ENCODE measurements around the gene SPAG9. TPM values are rescaled to one million over a fixed set of nuclear protein-coding genes. Genes with fewer than 3 reads are reported as not detected.
"Not testable (repeated sequence)": the region's sequence is repeated elsewhere in the genome, so short reads cannot be mapped to it uniquely, and the experiment has no call there.

Gene SPAG9
- total RNA-seq, 1 experiment from 2014 or later, result 89.6 TPM

GRCh38 chr17:51087072-51087757 lies 33.5 kb downstream of the SPAG9 start:
- DNase-seq (ENCODE audit: low read depth), result peak; percentile 3

- DNase-seq (ENCODE audit: low read depth), result peak; percentile 3
Observed at GRCh38 chr17:51085150-51085805, 35.4 kb downstream of the SPAG9 start.

- no peak for DNase-seq (ENCODE audit: low read depth)
Observed at GRCh38 chr17:51083981-51084380, 36.7 kb downstream of the SPAG9 start.

- DNase-seq (ENCODE audit: low read depth), result not testable (repeated sequence)
Observed at GRCh38 chr17:51083364-51083763, 37.3 kb downstream of the SPAG9 start.

- peak; percentile 66 for DNase-seq (ENCODE audit: low read depth)
Observed at GRCh38 chr17:51079049-51079448, 41.6 kb downstream of the SPAG9 start.

GRCh38 chr17:51078009-51078592 lies 42.6 kb downstream of the SPAG9 start:
- DNase-seq (ENCODE audit: low read depth), result no peak

- DNase-seq (ENCODE audit: low read depth), result no peak
Observed at GRCh38 chr17:51076821-51077220, 43.8 kb downstream of the SPAG9 start.

- DNase-seq (ENCODE audit: low read depth), result no peak
Observed at GRCh38 chr17:51071556-51071955, 49.1 kb downstream of the SPAG9 start.

GRCh38 chr17:51065466-51065865 lies 55.2 kb downstream of the SPAG9 start:
- no peak for DNase-seq (ENCODE audit: low read depth)

- DNase-seq (ENCODE audit: low read depth), result no peak
Observed at GRCh38 chr17:51064061-51064735, 56.5 kb downstream of the SPAG9 start.

- no peak for DNase-seq (ENCODE audit: low read depth)
Observed at GRCh38 chr17:51060396-51060795, 60.3 kb downstream of the SPAG9 start.

- DNase-seq (ENCODE audit: low read depth), result peak; percentile 58
Observed at GRCh38 chr17:51059781-51060180, 60.9 kb downstream of the SPAG9 start.

- DNase-seq (ENCODE audit: low read depth), result no peak
Observed at GRCh38 chr17:51057534-51057933, 63.1 kb downstream of the SPAG9 start.

- peak; percentile 98 for DNase-seq (ENCODE audit: low read depth)
Observed at GRCh38 chr17:51056813-51057510, 63.7 kb downstream of the SPAG9 start.

GRCh38 chr17:51054748-51055147 lies 65.9 kb downstream of the SPAG9 start:
- DNase-seq (ENCODE audit: low read depth), result no peak

GRCh38 chr17:51052235-51052634 lies 68.4 kb downstream of the SPAG9 start:
- DNase-seq (ENCODE audit: low read depth), result no peak

GRCh38 chr17:51050291-51051033 lies 70.2 kb downstream of the SPAG9 start:
- DNase-seq (ENCODE audit: low read depth), result no peak

GRCh38 chr17:51046514-51047384 lies 73.9 kb downstream of the SPAG9 start:
- peak; percentile 97 for DNase-seq (ENCODE audit: low read depth)

- no peak for DNase-seq (ENCODE audit: low read depth)
Observed at GRCh38 chr17:51046046-51046445, 74.6 kb downstream of the SPAG9 start.

GRCh38 chr17:51045621-51046020 lies 75.0 kb downstream of the SPAG9 start:
- peak; percentile 71 for DNase-seq (ENCODE audit: low read depth)
